EL (cell line): ENCODE results near the gene ARHGAP1.
"Not testable (repeated sequence)": the region's sequence is repeated elsewhere in the genome, so short reads cannot be mapped to it uniquely, and the experiment has no call there.

Source experiments
- DNase-seq: peaks from one replicate; pipeline ENCODE4 v3.0.0-alpha.2; 2016

ARHGAP1 gene

GRCh38 chr11:46670521-46670920 lies 29.9 kb downstream of the ARHGAP1 start:
- DNase-seq, result not testable (repeated sequence)

GRCh38 chr11:46669711-46670139 lies 30.7 kb downstream of the ARHGAP1 start:
- no peak for DNase-seq

GRCh38 chr11:46668480-46669085 lies 31.8 kb downstream of the ARHGAP1 start:
- DNase-seq, result no peak

DNA sequence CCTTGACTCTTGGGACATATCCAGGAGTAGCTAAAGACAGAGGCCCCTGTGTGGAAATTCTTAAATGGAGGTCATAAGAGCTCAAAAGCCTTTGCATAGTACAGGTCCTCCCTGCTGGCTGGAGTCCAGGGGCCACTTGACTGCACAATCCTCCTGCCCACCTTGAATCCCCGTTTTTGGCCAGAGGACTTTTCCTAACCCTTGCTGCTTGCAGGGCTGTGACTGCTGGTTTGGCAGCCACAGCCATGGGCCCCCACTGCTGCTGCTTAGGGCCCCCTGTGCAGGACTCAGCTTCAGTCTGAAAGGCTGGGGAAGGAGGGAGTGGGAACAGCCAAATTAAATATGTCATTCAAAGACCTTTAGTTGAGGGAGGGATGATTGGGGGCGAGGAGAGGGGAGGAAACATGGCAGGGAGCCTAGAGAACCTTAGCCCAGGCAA lies 33.4 kb downstream of the ARHGAP1 start:
- no peak for DNase-seq

DNA sequence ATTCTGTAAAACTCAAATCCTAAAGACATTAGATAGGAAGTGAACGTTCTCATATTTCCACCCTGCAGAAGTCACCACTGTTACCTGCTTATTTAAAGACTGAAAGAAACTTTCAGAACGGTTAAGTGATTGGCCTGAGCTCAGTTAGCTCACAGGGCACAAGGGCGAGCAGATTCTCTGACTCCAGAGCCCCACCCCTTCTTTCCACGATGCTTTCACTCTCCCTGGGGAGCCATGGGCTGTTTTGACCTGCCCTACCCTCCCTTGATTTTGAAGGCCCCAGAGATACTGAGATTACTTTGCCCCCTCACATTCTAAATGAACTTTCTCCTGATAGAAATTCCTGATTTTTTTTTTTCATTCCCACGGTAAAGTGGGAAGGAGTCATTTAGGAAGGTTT lies 33.9 kb downstream of the ARHGAP1 start:
- DNase-seq, result no peak

DNA sequence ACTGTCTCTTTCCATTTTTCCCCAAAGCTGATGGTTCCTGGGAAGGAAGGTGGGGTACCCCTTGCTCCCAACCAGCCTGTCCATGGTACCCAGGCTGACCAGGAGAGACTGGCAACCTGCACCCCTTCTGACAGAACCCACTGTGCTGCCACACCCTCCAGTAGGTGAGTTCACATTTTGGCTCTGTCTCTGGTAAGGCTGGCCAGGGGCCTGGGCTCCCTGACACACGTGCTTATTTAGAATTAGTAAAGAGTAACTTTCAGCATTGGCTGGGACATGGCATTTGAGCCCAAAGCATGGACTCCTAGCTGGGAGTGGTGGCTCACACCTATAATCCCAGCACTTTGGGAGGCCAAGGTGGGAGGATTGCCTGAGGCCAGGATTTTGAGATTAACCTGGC lies 35.1 kb downstream of the ARHGAP1 start:
- DNase-seq, result no peak

- no peak for DNase-seq
Measured at GRCh38 chr11:46664612-46665011, 35.8 kb downstream of the ARHGAP1 start.

GRCh38 chr11:46663277-46663940 lies 37.0 kb downstream of the ARHGAP1 start:
- DNase-seq, result no peak

GRCh38 chr11:46662366-46662765 lies 38.1 kb downstream of the ARHGAP1 start:
- no peak for DNase-seq

- no peak for DNase-seq
Measured at GRCh38 chr11:46661836-46662235, 38.6 kb downstream of the ARHGAP1 start.

DNA sequence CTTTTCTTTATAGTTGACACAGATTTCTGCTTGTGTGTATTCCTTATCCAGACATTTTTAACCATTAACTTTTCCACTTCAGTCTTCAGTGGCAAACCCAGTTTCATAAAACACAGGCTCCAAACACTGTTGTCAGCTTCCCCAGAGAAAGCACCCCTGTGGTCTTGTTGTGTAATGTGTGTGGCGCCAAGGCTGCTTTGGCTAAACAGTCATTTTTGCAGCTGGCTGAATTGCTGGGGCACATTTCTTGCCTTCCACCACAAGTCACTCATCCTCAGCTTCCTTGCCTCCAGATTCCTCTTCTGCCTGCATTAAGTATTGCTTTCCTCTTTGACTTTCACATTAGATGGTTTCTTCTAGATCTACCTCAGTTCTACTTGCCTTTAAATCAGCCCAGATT lies 40.5 kb downstream of the ARHGAP1 start:
- DNase-seq, result peak; percentile 27

DNA sequence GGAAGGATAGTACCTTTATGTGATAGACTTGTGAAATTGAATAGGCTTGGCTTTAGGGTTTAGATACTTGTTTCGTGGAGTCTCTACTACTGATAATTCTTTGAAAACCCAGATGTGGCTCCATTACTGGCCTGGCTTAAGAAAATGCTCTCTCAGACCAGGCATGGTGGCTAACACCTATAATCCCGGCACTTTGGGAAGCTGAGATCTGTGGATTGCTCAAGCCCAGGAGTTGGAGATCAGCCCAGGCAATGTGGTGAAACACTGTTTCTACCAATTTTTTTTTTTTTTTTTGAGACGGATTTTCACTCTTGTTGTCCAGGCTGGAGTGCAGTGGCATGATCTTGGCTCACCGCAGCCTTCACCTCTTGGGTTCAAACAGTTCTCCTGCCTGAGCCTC lies 42.2 kb downstream of the ARHGAP1 start:
- peak; percentile 34 for DNase-seq

- no peak for DNase-seq
Measured at GRCh38 chr11:46657186-46657585, 43.2 kb downstream of the ARHGAP1 start.

- DNase-seq, result no peak
Measured at GRCh38 chr11:46655631-46656030, 44.8 kb downstream of the ARHGAP1 start.

- DNase-seq, result peak; percentile 95
Measured at GRCh38 chr11:46649180-46649738, 51.2 kb downstream of the ARHGAP1 start.

GRCh38 chr11:46643986-46644385 lies 56.4 kb downstream of the ARHGAP1 start:
- no peak for DNase-seq

DNA sequence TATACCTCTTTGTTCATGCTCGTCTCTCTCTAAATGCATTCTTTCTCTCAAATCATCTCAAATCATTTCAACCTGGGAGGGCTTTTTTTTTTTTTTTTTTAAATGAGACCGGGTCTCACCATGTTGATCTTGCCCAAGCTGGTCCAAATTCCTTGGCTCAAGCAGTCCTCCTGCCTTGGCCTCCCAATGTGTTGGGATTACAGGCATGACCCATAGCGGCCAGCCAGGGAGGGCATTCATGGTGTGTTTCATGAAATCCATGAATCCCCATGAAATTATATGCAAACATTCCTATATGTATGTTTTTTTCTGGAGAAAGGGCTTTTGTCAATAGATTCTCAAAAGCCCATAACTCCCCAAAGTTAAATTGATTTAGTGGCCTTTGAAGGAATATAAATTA lies 56.9 kb downstream of the ARHGAP1 start:
- DNase-seq, result no peak

DNA sequence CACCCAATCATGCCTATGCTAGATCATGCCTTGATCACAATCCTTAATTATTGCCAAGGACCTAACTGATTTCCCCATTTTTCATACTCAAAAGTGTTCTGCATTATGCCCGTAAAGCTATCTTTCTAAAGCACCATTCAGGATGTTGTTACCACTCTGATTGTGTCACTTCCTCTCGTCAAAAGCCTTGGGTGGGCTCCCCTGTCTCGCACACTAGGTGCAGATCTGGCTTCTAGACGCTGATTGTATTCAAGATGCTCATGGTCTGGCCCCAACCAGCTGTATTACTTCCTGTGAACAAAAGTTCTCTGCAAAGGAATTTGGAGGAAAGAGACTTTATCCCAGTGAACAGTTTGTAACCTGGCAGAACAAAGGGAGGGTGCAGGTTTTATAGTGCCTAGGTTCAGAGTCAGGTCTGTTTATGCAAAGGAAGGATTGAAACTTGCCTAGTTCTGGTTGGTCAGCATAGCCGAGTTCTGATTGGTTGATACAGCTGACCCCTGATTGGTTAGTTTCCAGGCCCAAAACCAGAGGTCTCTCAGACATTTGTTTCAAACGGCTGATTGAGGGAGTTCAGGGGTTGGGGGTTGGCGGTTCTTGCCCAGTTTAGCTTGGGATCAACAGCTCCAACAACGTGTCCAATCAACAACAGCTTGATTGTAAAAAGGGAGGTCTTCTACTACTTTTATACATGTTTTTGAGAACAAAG lies 57.6 kb downstream of the ARHGAP1 start:
- DNase-seq, result no peak

GRCh38 chr11:46641639-46642038 lies 58.8 kb downstream of the ARHGAP1 start:
- no peak for DNase-seq

GRCh38 chr11:46640036-46640788 lies 60.2 kb downstream of the ARHGAP1 start:
- no peak for DNase-seq

DNA sequence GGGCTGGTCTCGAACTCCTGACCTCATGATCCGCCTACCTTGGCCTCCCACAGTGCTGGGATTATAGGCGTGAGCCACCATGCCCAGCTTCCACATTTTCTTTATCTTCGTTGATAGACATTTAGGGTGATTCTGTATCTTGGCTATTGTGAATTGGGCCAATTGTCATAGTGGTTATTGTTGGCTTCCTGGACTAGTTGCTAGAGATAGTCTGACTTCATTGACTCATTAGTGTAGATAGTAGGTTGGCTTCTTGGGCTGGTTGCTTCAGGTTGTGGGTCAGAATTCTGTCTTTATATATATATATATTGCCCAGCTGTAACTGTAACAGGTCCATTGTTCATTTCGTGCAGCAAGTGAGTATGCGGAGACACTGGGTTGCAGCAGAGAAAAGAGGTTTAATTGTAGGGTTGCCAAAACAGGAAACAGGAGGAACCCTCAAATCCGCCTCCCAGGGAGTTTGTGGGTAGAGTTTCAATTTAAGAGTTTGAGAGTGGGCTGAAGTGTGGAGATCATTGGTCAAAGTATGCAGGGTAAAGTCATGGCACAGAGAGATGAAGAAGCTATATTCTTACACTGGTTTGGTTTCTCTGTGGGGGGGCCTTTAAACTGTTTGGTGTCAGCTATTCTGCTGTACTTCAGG lies 61.1 kb downstream of the ARHGAP1 start:
- DNase-seq, result no peak

GRCh38 chr11:46637546-46637945 lies 62.9 kb downstream of the ARHGAP1 start:
- DNase-seq, result no peak
